Activated T-helper 9 cell treated with anti-CD3 and anti-CD28 coated beads, Interleukin-2, amount 50 U/mL, for 16 hours (primary cell): Measurements from ENCODE around the gene PRKAA1.
A peak's percentile ranks its signal among the peaks of the same experiment; 100 is the strongest.

Experiments
- DNase-seq: peaks from one replicate; pipeline ENCODE4 v3.0.0-alpha.2; 2020; ENCODE audit warnings: low read depth

PRKAA1 gene

DNA sequence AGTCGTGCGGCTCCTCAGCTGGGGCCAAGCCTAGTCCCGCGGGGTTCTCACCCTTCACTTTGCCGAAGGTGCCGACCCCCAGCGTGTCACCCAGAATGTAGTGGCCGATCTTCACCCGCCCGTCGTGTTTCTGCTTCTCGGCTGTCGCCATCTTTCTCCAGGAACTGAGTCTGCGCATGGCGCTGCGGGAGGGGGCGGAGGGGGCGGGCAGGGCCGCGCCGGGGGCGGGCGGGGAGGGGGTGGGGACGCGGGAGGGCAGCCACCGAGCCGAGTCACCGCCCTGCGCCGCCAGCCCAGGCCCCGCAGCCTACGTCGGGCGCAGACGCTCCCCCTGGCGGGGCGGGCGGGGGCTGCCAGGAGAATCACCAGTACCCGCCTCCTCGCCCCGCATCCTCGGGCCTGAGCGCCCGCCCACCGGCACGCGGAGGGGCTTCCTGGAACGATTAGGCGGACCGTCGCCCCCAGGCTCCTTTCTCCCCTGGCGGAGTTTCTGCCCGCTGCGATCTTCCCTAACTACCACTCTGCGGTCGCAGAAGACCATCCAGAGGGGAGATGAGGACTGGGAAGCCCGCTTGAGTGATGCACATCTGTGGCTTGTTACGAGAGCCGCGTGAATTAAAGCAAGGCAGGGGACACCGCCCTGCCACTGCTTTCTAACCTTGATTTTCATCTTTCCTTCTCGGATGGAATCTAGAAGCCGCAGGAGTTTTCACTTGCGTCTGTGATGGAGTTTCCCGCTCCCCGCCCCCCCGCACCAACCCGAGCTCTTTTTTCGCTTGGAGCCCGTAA lies at the start of gene PRKAA1:
Gene PRKAA1, minus strand, starts transcription at position 363 of the 789 bp plus-strand sequence. Its CDS starts 185 bp downstream, at position 178.
- peak; percentile 87 for DNase-seq

GRCh38 chr5:40847525-40847924 lies 49.4 kb upstream of the PRKAA1 start:
- no peak for DNase-seq

DNA sequence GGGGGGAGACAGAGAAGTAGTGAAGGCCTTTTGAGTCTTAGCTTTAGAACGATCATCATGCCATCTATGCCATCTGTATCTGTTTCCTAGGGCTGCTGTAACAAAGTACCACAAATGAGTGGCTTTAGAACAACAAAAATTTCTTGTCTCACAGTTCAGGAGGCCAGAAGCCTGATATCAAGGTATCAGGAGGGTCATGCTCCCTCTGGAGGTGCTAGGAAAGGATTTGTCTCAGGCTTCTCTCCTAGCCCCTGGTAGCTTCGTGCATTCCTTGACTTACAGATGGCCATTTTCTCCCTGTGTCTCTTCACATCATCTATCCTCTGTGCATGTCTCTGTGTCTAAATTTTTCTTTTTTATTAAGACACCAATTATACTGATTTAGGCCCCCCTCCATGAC lies 48.2 kb upstream of the PRKAA1 start:
- no peak for DNase-seq

- no peak for DNase-seq
Measured at GRCh38 chr5:40844565-40844964, 46.4 kb upstream of the PRKAA1 start.

DNA sequence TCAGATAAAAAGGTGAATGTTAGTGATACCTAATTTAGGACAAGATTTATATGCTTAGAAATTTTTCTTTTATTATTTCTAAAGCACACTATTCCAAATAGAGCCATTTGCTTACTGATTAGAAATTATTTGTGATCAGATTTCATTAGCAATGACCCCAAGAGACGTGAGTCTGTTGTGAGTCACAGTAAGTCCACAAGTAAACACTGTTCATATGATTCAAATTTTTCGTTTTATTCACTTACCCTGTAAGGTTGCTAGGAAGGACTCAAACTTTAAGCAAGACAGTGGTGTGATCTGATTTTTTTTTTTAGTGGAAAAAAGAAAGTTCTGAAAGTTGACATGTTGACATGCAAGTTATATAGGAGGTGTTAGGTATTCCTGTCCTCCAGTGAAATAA lies 44.2 kb upstream of the PRKAA1 start:
- no peak for DNase-seq

DNA sequence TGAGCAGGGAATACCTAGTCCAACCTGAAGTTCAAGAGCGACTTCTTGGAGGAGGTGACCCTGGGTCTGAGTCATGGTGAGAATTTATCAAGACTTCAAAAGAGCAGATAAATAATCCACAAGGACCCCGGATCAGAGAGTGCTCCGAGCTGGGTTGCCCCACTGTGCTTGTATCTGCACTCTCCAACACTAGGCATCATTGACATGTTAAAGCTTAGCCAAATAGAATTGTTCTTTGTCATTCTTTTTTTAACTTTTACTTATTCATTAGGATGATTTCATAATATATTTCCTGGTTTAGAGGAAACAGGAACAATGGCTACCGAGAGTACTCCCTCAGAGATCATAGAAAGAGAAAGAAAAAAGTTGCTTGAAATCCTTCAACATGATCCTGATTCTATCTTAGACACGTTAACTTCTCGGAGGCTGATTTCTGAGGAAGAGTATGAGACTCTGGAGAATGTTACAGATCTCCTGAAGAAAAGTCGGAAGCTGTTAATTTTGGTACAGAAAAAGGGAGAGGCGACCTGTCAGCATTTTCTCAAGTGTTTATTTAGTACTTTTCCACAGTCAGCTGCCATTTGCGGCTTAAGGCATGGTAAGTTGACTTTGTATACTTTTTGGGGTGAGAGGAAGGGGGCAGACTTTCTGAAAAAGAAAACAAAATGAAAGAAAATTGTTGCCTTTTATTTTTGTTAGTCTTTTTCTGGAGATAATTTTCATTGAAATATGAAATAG lies 43.1 kb upstream of the PRKAA1 start, which contains the start of gene CARD6:
Gene CARD6, plus strand, starts transcription at position 300 of the 738 bp plus-strand sequence. Its CDS starts 16 bp downstream, at position 316.
- no peak for DNase-seq

DNA sequence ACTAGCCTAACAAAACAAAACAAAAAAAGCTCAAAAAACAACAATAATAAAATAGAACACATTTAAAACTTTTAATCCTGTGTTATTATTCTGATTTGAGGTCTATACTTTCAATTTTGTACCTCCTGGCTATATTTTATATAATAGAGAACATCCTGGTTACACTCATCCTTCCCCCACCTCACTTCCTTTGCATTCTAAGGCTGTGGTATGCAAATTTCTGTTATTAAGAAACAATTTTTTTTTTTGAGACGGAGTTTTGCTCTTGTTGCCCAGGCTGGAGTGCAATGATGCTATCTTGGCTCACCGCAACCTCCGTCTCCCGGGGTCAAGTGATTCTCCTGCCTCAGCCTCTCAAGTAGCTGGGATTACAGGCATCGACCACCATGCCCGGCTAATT lies 39.9 kb upstream of the PRKAA1 start:
- DNase-seq: no peak

DNA sequence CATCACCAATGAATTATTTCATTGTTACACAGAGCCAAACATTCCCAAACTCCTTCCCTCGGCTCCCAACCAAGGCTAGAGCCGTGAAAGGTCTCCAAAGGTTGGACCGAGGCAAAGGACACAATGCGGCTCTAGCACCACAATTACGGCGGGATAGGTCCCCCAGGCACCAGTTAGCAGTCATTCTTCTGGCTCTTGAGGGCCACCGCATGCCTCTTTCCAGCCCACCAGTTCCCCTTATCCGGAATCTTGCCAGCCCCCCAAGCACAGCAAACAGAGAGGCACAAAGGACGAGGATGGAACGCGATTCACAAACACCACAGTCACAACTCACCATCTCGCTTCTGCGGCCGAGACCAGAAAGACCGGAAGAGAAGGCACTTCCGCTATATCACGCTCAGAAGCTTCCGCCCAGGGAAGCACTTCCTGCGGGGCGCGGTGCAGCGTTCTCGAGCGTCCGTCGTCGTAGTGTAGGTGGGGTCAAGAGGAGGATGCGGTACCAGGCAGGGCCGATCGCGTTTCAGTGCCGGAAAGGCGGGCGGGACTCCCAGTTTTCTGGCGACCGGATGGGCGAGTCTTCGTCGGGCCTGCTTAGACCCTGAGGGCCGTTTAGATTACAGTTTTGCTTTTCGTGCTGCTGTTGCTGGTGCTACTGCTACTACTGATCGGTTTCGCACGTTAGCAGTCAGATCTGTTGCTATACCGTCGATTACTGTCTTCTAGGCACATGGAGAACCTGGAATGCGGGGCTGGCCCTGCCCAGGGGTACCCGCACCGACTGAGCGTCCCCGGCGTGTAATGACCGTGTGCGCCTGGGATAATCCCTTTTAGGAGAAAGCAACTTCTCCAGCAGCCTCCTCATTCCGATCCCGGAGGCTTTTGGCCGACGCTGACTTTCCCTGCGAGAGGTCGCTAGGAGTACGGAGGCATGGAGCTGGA lies 36.9 kb upstream of the PRKAA1 start, which contains the start of gene RPL37:
Gene RPL37, minus strand, starts transcription at position 374 of the 939 bp plus-strand sequence. Its CDS starts 37 bp downstream, at position 337.
- DNase-seq: peak; percentile 85

DNA sequence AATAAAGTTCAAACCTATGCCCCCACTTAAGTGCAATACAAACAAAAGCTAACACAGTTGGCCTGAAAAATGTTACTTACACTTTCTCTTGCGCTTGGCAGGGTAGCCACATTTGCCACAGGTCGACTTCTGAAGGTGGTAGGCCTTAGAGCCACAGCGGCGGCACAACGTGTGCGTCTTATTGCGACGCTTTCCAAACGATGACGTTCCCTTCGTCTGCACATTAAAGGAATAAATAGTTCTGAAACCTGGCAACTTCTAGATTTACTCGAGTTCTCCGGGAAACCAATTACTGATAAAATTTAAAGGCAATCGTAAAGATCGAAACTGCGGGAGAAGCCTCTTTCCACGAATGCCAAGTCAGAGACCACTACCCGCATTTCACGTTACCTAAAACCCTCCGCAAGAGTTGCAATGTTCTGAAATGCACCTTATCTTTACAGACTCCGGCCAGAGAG lies 36.2 kb upstream of the PRKAA1 start:
- peak; percentile 23 for DNase-seq

GRCh38 chr5:40833712-40834229 lies 35.6 kb upstream of the PRKAA1 start:
- no peak for DNase-seq

GRCh38 chr5:40832345-40832744 lies 34.2 kb upstream of the PRKAA1 start:
- no peak for DNase-seq

- DNase-seq: no peak
Measured at GRCh38 chr5:40831346-40832210, 33.4 kb upstream of the PRKAA1 start.

DNA sequence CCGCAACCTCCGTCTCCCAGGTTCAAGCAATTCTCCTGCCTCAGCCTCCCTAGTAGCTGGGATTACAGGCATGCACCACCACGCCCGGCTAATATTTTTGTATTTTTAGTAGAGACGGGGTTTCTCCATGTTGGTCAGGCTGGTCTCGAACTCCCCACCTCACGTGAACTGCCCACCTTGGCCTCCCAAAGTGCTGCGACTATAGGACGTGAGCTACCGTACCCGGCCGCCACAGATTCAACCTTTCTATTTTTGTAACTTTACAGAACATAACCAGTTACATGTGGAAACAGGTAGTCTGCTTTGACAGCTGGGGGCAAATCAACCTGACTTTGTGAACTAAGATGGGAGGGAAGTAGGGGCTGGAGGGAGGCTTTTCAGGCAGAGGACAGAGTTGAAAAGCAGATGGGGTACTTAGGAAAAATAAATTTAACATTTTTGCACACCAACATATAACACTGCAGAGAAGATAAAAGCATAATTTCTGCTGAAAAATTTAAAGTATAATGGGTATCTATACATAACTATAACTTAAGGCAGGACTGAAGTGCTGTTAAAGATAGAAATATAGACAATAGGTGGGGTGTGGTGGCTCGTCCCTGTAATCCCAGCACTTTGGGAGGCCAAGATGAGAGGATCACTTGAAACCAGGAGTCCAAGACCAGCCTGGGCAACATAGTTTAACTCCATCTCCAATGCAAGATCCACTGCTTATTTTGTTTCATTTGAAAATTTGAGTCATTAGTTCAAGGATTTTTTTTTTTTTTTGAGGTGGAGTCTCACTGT lies 31.8 kb upstream of the PRKAA1 start:
- no peak for DNase-seq

- no peak for DNase-seq
Measured at GRCh38 chr5:40828690-40829661, 30.8 kb upstream of the PRKAA1 start.

DNA sequence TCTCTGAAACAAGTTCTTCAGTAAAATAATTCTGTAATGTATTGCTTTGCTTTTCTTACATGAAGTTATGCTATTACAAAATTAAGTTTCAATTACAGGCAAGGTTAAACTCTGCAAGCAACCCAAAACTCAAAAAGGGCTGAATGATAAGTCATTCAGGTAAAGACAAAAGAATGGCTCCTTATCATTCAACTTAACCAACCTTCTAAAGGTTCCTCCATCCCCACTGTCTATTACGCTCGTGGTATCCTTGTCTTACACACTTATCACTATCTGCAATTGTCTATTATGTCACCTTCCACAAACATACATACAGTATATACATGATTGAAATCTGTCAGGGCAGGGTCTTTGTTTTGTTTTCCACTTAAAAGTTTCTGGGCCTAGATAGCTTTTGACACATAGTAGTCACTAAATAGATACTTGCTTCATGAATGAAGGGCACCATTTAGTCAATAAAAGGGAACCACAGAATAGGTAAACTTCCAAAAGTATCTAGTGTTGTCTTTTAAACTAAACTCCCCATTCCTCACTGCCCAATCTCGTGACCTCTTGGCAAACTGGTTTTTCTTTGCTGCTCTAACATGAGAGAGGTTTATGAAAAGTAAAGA lies 30.0 kb upstream of the PRKAA1 start:
- DNase-seq: no peak

DNA sequence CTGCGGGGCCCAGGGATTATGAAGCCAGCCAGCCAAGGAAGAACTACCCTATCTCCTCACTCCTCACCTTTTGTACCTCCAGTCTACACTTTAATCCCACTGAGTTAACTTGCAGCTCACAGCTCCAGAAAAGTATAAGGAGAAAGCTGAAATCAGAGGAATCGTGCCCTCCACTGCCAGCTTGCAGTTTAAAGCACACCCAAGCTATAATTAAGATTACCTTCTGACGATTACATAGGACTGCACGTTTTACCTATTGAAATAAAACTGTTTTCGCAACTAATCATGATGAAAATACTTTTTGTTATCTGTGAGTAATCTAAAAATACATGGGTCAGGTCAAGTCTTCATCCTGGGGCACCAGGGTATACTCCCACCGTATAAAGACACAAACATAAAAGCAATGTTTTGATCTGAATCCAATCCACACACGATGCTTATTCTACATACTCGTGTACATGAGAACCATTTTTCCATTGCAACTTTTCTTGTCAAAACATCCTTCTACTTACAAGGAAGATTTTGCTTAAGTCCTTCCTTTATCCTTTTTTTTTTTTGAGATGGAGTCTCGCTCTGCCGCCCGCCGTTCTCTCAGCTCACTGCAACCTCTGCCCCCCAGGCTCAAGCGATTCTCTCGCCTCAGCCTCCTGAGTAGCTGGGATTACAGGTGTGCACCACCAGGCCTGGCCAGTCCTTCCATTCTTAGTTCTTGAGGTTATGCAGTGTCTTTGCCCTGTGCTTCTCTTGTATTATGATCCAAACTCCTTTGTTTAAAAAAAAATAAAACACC lies 29.2 kb upstream of the PRKAA1 start:
- DNase-seq: no peak

DNA sequence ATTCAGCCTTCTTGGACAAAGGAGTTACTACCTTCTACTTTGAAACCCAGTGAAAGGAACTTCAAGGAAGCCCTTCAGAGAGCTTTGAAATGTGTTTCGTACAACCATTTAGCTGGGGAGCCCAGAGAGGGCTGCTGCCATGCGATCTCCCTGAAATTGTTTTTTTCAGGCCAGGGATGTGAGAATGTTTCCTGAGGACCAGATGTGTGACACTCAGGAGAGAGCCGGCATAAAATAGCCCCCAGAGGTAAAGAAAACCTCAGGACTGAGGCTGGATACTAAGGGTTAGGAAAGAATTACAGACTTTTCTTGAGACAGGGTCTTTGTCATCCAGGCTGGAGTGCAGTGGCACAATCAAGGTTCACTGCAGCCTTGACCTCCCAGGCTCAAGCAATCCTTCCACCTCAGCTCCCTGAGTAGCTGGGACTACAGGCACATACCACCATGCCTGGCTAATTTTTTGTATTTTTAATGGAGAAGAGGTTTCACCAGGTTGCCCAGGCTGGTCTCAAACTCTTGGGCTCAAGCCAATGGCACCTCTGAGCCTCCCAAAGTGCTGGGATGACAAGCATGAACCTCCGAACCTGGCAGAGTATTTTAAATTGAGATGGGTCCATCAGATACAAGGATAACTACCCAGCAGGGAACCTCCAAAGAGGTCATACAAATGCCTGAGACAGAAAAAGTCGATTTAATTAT lies 28.5 kb upstream of the PRKAA1 start:
- DNase-seq: no peak
